ENCODE data around the gene BTAF1. TPM values are rescaled to one million over a fixed set of nuclear protein-coding genes. Genes with fewer than 3 reads are reported as not detected.

The BTAF1 gene
- total RNA-seq, 4 donors from 2014 or later, result 25.1 to 81.7 (median 36.2) TPM

GRCh38 chr10:91880310-91880709, 43.3 kb upstream of the BTAF1 start:
- no peak overlapping the region for H3K4me3 ChIP-seq
- no peaks in the 10 kb centered on the region for H3K36me3 ChIP-seq
- TF ChIP-seq EP300 (IDR thresholded peaks at IDR 0.05) (no peak), POLR2A (IDR thresholded peaks at IDR 0.05) (no peak), CTCF (IDR thresholded peaks at IDR 0.05) (no peak), POLR2AphosphoS5 (IDR thresholded peaks at IDR 0.05) (no peak)
- H3K4me1 ChIP-seq, result peaks cover 0 to 23% (median 9%) of the 10 kb centered on the region in 3 donors
- no peaks in the 10 kb centered on the region for H3K9me3 ChIP-seq
- no peaks in the 10 kb centered on the region for H3K27me3 ChIP-seq
- 26 to 37% methylated on average over 2 of the region's 3 CpGs for WGBS, 2 donors (ENCODE audit: low coverage in 1 of 2)
- peak; percentile 55 for ATAC-seq
- H3K27ac ChIP-seq, result no peak overlapping the region

- 21 to 55% methylated on average over 10 to 12 of the region's 20 CpGs for WGBS, 2 donors (ENCODE audit: low coverage in 1 of 2)
- peak; percentile 55 for ATAC-seq
- Histone ChIP-seq H3K27me3 (no peaks in the 10 kb centered on the region), H3K4me3 (no peak overlapping the region), H3K9me3 (no peaks in the 10 kb centered on the region), H3K27ac (peak overlapping the region in 3 of 4 donors; percentile 33 to 49 (median 39)), H3K4me1 (peaks cover 4 to 37% (median 9%) of the 10 kb centered on the region in 3 donors), H3K36me3 (no peaks in the 10 kb centered on the region)
- no peak for TF ChIP-seq CTCF (IDR thresholded peaks at IDR 0.05)
- TF ChIP-seq POLR2AphosphoS5 (IDR thresholded peaks at IDR 0.05), result peak; percentile 9
These were observed 39.8 kb upstream of the BTAF1 start for GRCh38 chr10:91883549-91884444.

- Histone ChIP-seq H3K27ac (peak overlapping the region in 3 of 4 donors; percentile 33 to 49 (median 39)), H3K27me3 (no peaks in the 10 kb centered on the region), H3K4me3 (no peak overlapping the region), H3K4me1 (peaks cover 4 to 37% (median 9%) of the 10 kb centered on the region in 3 donors), H3K36me3 (no peaks in the 10 kb centered on the region), H3K9me3 (no peaks in the 10 kb centered on the region)
- 25% methylated on average over 1 of the region's 1 CpG; no CpG with 5 or more reads in 1 of the 2 donors for WGBS, 2 donors (ENCODE audit: low coverage in 1 of 2)
- no peak for TF ChIP-seq EP300 (IDR thresholded peaks at IDR 0.05)
- TF ChIP-seq CTCF (IDR thresholded peaks at IDR 0.05), result no peak
- TF ChIP-seq POLR2AphosphoS5 (IDR thresholded peaks at IDR 0.05), result no peak
- no peak for TF ChIP-seq POLR2A (IDR thresholded peaks at IDR 0.05)
- no peak for ATAC-seq
These were observed 39.0 kb upstream of the BTAF1 start for GRCh38 chr10:91884536-91884935.

- 92 to 100% methylated on average over 2 to 9 of the region's 9 CpGs for WGBS, 2 donors (ENCODE audit: low coverage in 1 of 2)
These were observed 38.0 kb upstream of the BTAF1 start for GRCh38 chr10:91885362-91886079.

More at GRCh38 chr10:91885362-91886079, 38.0 kb upstream of the BTAF1 start:
- no peaks in the 10 kb centered on the region for H3K27me3 ChIP-seq
- H3K27ac ChIP-seq, result no peak overlapping the region
- no peak overlapping the region for H3K4me3 ChIP-seq
- no peaks in the 10 kb centered on the region for H3K9me3 ChIP-seq
- peaks cover 4 to 37% (median 9%) of the 10 kb centered on the region in 3 donors for H3K4me1 ChIP-seq
- TF ChIP-seq POLR2AphosphoS5 (IDR thresholded peaks at IDR 0.05) (no peak), EP300 (IDR thresholded peaks at IDR 0.05) (no peak), CTCF (IDR thresholded peaks at IDR 0.05) (no peak), POLR2A (IDR thresholded peaks at IDR 0.05) (no peak)
- no peak for ATAC-seq
- H3K36me3 ChIP-seq, result no peaks in the 10 kb centered on the region
